ENCODE measurements around the gene KIRREL3.

The KIRREL3 gene

DNA sequence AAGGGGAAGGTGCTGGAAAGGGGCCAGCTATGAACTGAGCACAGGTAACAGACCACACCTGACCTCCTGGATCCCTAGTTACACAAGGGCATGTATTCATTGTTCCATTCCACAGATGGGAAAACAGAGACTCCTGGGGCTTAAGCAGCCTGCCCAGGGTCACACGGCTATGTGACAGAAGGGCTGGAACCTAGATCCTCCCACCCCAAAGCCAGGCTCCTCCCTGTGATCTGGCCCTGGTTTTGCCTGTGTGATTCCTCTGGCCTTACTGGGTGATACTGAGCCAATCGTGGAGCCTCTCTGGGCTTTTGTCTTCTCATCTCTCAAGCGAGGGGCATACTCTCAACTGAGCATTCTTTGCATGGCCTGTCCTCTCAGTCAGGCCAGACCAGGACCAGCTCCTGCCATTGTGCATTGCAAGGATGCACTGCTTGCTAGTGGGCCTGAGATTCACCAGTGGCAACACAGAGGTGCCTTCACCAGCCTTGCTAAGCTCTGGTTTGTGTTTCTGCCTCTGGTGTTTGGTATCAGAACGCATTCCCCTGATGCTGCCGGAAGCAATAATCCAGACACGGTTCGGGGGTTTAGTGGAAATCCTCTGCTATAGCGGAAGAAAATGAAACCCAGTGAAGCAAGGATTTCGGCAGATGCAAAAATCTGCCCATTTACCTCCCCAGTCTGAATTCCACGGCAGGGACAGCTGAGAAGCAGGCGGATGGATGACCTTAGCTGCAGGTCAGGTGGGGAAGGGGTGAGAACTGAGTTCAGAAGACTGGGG is 418.5 kb downstream of the KIRREL3 start:
- TF ChIP-seq, protein P1, sequence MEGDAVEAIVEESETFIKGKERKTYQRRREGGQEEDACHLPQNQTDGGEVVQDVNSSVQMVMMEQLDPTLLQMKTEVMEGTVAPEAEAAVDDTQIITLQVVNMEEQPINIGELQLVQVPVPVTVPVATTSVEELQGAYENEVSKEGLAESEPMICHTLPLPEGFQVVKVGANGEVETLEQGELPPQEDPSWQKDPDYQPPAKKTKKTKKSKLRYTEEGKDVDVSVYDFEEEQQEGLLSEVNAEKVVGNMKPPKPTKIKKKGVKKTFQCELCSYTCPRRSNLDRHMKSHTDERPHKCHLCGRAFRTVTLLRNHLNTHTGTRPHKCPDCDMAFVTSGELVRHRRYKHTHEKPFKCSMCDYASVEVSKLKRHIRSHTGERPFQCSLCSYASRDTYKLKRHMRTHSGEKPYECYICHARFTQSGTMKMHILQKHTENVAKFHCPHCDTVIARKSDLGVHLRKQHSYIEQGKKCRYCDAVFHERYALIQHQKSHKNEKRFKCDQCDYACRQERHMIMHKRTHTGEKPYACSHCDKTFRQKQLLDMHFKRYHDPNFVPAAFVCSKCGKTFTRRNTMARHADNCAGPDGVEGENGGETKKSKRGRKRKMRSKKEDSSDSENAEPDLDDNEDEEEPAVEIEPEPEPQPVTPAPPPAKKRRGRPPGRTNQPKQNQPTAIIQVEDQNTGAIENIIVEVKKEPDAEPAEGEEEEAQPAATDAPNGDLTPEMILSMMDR (IDR thresholded peaks at IDR 0.05; ENCODE audit: control insufficient read depth, insufficient read depth, low read depth, low read length, missing control alignments): no peak
- DNase-seq (ENCODE audit: low read depth): no peak
- no peak overlapping the region for H3K4me3 ChIP-seq (ENCODE audit: control insufficient read depth, low read depth, low read length)

DNA sequence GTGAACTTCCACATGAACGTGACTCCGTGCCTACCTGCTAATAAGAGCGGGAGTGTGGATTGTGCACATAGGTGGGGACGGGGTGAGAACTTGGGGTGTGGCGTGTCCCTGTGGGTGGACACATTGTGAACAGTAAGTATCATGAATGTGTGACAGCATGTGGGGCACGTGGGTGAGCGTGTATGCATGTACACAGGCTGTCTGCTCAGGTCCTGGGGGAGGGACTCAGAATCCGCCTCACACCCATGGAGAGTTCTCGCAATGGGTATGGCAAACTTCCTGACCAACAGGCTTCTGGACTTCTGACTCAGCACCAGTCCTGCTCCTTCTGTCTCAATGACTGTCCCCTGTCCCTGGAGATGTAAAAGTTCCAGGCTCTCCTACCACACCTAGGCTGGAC is 422.1 kb downstream of the KIRREL3 start:
- TF ChIP-seq, protein P1 (IDR thresholded peaks at IDR 0.05; ENCODE audit: control insufficient read depth, insufficient read depth, low read depth, low read length, missing control alignments): no peak
- H3K4me3 ChIP-seq (ENCODE audit: control insufficient read depth, low read depth, low read length): no peak overlapping the region
- no peak for DNase-seq (ENCODE audit: low read depth)

DNA sequence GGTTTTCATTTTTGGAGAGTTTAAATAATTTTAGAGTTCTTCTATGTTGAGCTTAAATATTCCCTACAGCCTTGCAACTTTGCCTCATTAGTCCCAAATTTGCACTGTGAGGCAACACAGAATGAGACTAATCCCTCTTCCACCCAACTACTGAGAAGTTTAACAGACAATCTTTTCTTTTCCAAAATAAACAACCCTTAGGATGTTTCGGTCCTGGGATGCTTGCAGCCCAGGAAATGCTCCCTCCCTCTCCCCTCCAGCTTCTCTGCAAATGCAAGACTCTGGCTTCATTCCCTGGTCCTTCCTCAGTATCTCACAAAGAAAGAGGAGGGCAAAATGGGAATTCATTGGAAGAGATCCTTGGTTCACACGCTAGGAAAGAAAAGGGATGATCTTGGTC is 422.5 kb downstream of the KIRREL3 start:
- no peak for DNase-seq (ENCODE audit: low read depth)
- H3K4me3 ChIP-seq (ENCODE audit: control insufficient read depth, low read depth, low read length): no peak overlapping the region
- TF ChIP-seq, protein P1 (IDR thresholded peaks at IDR 0.05; ENCODE audit: control insufficient read depth, insufficient read depth, low read depth, low read length, missing control alignments): no peak

DNA sequence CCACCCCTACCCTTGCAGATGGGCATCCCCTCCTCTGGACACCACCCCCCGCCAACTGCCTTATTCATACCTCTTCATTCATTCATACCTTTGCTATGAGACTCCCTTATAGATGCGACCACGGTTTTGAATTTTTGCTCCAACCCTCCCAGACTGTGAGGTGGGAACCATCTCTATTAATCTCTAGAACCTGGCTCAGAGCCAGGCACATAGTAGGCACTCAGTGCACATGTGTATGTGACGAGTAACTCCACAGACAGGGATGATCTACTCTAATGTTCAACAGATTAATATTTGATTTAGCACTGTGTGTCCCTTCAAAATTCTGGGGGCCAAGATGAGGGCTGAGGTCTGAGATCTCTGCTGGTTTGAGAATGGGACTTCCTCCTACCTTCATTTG is 424.7 kb downstream of the KIRREL3 start:
- DNase-seq (ENCODE audit: low read depth): no peak
- TF ChIP-seq, protein P1 (IDR thresholded peaks at IDR 0.05; ENCODE audit: control insufficient read depth, insufficient read depth, low read depth, low read length, missing control alignments): no peak

DNA sequence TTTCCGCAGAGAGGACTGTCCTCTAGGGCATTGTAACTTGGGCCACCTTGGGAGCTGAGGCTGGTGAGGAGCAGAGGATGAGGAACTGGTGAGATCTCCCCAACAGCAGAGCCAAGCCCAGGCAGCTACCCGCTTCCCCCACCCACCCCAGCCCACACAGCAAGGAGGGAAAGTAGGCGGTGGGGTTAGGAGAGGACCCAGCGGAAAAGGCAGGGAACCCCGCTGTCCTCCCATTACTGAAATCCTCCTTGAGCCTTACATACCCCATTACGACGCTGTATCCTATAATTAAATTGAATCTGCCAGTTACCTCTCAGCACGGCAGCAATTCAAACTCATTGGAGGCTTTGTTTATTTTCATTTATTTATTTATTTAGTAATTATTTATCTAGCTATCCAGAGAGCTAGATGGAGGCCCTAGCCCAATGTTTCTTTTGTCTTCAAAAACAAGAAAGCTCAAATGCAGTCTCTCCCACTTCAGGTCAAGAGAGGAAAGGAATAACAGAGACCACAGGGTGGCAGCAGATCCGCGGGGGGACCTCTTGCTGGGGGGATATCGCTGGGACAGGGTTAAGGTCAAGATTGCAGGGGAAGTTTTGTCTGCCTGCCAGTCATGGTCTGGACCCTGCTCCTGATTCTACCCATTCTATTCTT is 427.1 kb downstream of the KIRREL3 start:
- DNase-seq (ENCODE audit: low read depth): no peak
- TF ChIP-seq, protein P1 (IDR thresholded peaks at IDR 0.05; ENCODE audit: control insufficient read depth, insufficient read depth, low read depth, low read length, missing control alignments): peak; percentile 51

More for the DNA sequence above, 424.7 kb downstream of the KIRREL3 start:
- H3K4me3 ChIP-seq (ENCODE audit: control insufficient read depth, low read depth, low read length): no peak overlapping the region

DNA sequence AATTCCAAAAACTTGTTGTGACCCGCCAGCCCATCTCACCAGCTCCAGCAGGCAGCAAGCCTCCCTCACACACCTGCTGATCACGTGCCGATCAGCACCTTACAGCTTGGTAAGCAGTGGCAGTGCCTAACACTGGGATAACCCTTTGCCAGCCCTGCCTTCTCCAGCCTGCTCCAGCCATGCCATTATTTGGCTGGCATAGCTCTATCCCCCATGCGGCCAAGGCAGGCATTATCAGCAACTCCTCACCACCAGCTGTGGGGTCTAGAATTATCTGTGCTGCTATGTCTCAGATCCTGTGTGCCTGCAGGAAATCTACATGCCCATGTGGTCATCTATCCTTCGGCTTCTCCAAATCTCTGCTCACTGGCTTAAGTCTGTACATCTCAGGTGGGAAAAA is 430.1 kb downstream of the KIRREL3 start:
- TF ChIP-seq, protein P1 (IDR thresholded peaks at IDR 0.05; ENCODE audit: control insufficient read depth, insufficient read depth, low read depth, low read length, missing control alignments): no peak
- DNase-seq (ENCODE audit: low read depth): no peak
- H3K4me3 ChIP-seq (ENCODE audit: control insufficient read depth, low read depth, low read length): no peak overlapping the region

More for the DNA sequence above, 427.1 kb downstream of the KIRREL3 start:
- H3K4me3 ChIP-seq (ENCODE audit: control insufficient read depth, low read depth, low read length): no peak overlapping the region
